CD4-positive, alpha-beta memory T cell (primary cell): ENCODE data around the gene QRFPR. TPM values are rescaled to one million over a fixed set of nuclear protein-coding genes. Genes with fewer than 3 reads are reported as not detected.
"Not testable (repeated sequence)": the region's sequence is repeated elsewhere in the genome, so short reads cannot be mapped to it uniquely, and the experiment has no call there.

Source experiments
- CTCF ChIA-PET: fragments of 350-600 bp; sonication (Branson Sonifier 250); formaldehyde crosslinking; loops from one replicate; lab custom pipeline; 2021; ENCODE audit warnings: inconsistent platforms; ENCODE audit not compliant: partially characterized antibody; lab: Charles Lee
- POLR2A ChIA-PET: fragments of 350-600 bp; sonication (Branson Sonifier 250); formaldehyde crosslinking; loops from one replicate; lab custom pipeline; 2021; ENCODE audit not compliant: partially characterized antibody; lab: Charles Lee
- DNase-seq, 5 donors: peaks; one replicate each; pipeline versions ENCODE4 v3.0.0 to v3.0.0-alpha.2; 2020 to 2022; ENCODE audit warnings: mixed read lengths in 1 of 5
- H3K27ac ChIP-seq: one replicate; pipeline ENCODE4 v1.7.0; 2013; ENCODE audit warnings: low read depth, low read length
- H3K27me3 ChIP-seq: 2 replicates; pipeline ENCODE4 v1.7.0; 2013; ENCODE audit warnings: mild to moderate bottlenecking, low read length, moderate library complexity; ENCODE audit not compliant: insufficient read depth
- H3K36me3 ChIP-seq: 2 replicates; pipeline ENCODE4 v1.7.0; 2013; ENCODE audit warnings: mild to moderate bottlenecking, low read length, moderate library complexity; ENCODE audit not compliant: insufficient read depth
- H3K4me1 ChIP-seq: 2 replicates; pipeline ENCODE4 v1.7.0; 2013; ENCODE audit warnings: mild to moderate bottlenecking, low read length, moderate library complexity; ENCODE audit not compliant: insufficient read depth
- H3K4me3 ChIP-seq, 2 donors: one replicate each; pipeline ENCODE4 v1.7.0; 2013; ENCODE audit warnings: low read length in 2 of 2, mild to moderate bottlenecking in 1 of 2
- H3K9me3 ChIP-seq, 2 donors: one replicate each; pipeline ENCODE4 v1.7.0; 2013; ENCODE audit warnings: low read length in 2 of 2, control low read depth in 1 of 2; ENCODE audit not compliant: control insufficient read depth in 1 of 2
- H3K27ac Mint-ChIP-seq, 7 donors: one replicate each; pipeline ENCODE4 v1.8.0; 2020 to 2021; ENCODE audit warnings: mixed read lengths in 7 of 7, mild to moderate bottlenecking in 6 of 7, inconsistent platforms in 3 of 7, moderate library complexity in 3 of 7
- H3K27me3 Mint-ChIP-seq, 2 donors: one replicate each; pipeline ENCODE4 v1.8.0; 2020 to 2021; ENCODE audit warnings: mixed read lengths in 2 of 2
- H3K36me3 Mint-ChIP-seq, 2 donors: one replicate each; pipeline ENCODE4 v1.8.0; 2020 to 2021; ENCODE audit warnings: mixed read lengths in 2 of 2, inconsistent platforms in 1 of 2, mild to moderate bottlenecking in 1 of 2
- H3K4me1 Mint-ChIP-seq, 4 donors: one replicate each; pipeline ENCODE4 v1.8.0; 2020 to 2021; ENCODE audit warnings: mixed read lengths in 4 of 4, mild to moderate bottlenecking in 1 of 4
- H3K4me3 Mint-ChIP-seq, 8 donors: one replicate each; pipeline ENCODE4 v1.8.0; 2020 to 2021; ENCODE audit warnings: mixed read lengths in 8 of 8, mild to moderate bottlenecking in 7 of 8, moderate library complexity in 6 of 8, inconsistent platforms in 3 of 8
- H3K9me3 Mint-ChIP-seq, 8 donors: one replicate each; pipeline ENCODE4 v1.8.0; 2020 to 2021; ENCODE audit warnings: mixed read lengths in 8 of 8, mild to moderate bottlenecking in 5 of 8, inconsistent platforms in 3 of 8, moderate library complexity in 1 of 8
- intact Hi-C: fragments of 100-400 bp; cut with micrococcal nuclease; formaldehyde crosslinking; loops from one replicate; pipeline ENCODE4 v1.15.1; 2023
- polyA plus RNA-seq, 2 donors: library from polyadenylated mRNA; unstranded; fragments of 300-500 nt; fragmentation: Illumina TruSeq; gene quantifications; one replicate each; pipeline ENCODE4 v1.2.3, GENCODE V29; 2021
- total RNA-seq, 2 experiments: library from RNA; stranded (reverse); gene quantifications; one replicate each; pipeline ENCODE4 v1.2.3, GENCODE V29; 2021

QRFPR gene
- total RNA-seq (not detected), polyA plus RNA-seq (not detected)

DNA sequence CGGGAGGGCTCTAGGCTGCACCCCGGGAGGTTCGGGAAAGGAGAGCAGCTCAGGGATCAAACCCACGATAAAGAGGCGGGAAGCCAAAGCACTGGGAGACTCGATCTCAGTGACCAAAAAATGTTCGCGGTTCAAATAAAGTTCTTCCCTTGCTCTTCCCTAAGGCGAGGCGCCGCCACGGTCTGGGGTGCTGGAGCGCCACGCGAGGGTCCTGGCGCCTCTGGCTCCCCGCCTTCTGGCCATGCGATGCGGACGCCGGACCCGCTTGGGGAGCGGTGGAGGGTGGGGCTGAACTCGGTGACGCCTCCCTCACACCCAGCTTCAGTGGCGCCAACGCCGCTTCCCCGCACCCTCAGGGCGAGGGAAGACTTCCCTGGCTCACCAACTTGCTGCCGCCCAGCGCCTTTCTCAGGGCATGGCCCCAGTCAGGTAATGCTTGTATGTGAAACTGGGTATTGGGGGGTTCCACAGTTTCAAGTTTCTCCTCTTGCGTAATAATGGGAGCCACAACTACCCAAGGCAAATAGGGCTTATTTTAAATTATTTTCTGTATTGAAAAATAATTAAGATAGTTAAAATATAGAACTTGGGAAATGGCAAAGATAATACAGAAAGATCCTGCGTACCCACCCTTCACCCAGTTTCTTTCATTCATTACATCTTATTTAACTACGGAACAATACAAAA, at the start of gene QRFPR:
Gene QRFPR (minus strand): TSS at position 243 of the 687 bp plus-strand sequence. CDS start 371 bp downstream, outside the sequence.
- POLR2A ChIA-PET, result no interaction called here
- H3K36me3 Mint-ChIP-seq, result no peaks in the 10 kb centered on the region
- H3K4me3 Mint-ChIP-seq, result peak within 1 kb of the TSS; percentile 43 to 82 (median 73)
- peaks cover 0 to 4% (median 0%) of the 10 kb centered on the region in 8 donors for H3K9me3 Mint-ChIP-seq
- no peak for DNase-seq
- Histone ChIP-seq H3K4me1 (peaks cover 6% of the 10 kb centered on the region), H3K9me3 (no peaks in the 10 kb centered on the region), H3K27ac (no peak within 1 kb of the TSS), H3K4me3 (no peak within 1 kb of the TSS), H3K27me3 (peaks cover 7% of the 10 kb centered on the region), H3K36me3 (no peaks in the 10 kb centered on the region)
- H3K27ac Mint-ChIP-seq, result no peak within 1 kb of the TSS
- H3K27me3 Mint-ChIP-seq, result peaks cover 49 to 61% of the 10 kb centered on the region in 2 donors
- CTCF ChIA-PET, result no interaction called here
- intact Hi-C loops, result no loop called here
- H3K4me1 Mint-ChIP-seq, result peaks cover 5 to 12% (median 9%) of the 10 kb centered on the region in 4 donors

DNA sequence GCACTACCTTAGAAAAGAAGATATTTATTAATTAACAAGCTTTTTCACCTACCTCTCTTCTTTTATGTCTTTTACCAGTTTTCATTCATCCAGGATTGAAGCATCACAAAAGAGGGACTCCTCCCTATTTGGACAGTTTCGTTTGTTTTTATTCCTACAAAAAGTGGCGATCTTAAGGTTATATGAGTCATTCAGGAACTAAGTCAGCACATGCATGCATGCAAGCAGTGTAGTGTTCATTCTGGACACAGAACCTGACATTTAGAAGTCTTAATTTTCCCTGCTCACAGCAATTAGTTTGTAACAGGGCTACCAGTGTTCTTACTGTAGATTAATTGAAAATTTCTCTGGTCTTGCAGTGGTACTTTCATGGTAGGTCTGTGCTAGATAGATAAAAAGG, 47.9 kb upstream of the QRFPR start:
- Mint-ChIP-seq H3K4me3 (no peak overlapping the region), H3K27ac (no peak overlapping the region), H3K9me3 (peaks cover 0 to 9% (median 3%) of the 10 kb centered on the region in 8 donors), H3K4me1 (no peaks in the 10 kb centered on the region), H3K36me3 (no peaks in the 10 kb centered on the region), H3K27me3 (peaks cover 7 to 14% of the 10 kb centered on the region in 2 donors)
- intact Hi-C loops, result no loop called here
- ChIA-PET CTCF (no interaction called here), POLR2A (no interaction called here)
- DNase-seq, result no peak
- no peaks in the 10 kb centered on the region for H3K36me3 ChIP-seq
- H3K4me3 ChIP-seq, result no peak overlapping the region
- H3K27ac ChIP-seq, result no peak overlapping the region
- H3K9me3 ChIP-seq, result peaks cover 0 to 4% of the 10 kb centered on the region in 2 donors
- H3K27me3 ChIP-seq, result no peaks in the 10 kb centered on the region
- H3K4me1 ChIP-seq, result no peaks in the 10 kb centered on the region

DNA sequence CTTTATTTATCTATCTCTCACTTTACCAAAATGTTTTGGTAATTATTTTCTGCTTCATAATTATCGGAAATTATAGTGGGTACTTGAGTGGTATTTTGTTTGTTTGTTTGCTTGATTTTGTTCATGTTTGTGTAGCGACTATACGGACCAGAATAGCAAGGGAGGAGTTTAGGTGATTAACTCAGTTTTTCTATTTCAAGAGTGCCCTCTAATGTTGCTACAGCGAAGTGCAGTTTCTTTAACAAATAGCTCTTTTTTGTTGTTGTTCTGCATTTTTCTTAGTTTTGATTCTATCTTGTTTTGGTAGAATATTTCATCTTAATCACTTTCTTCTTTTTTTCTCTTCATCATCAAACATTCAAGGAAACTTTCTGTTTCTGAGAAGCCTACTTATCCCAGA, 40.8 kb upstream of the QRFPR start:
- Histone ChIP-seq H3K4me3 (no peak overlapping the region), H3K9me3 (peaks cover 0 to under 1% of the 10 kb centered on the region in 2 donors), H3K36me3 (no peaks in the 10 kb centered on the region), H3K27me3 (no peaks in the 10 kb centered on the region), H3K27ac (no peak overlapping the region), H3K4me1 (no peaks in the 10 kb centered on the region)
- H3K9me3 Mint-ChIP-seq, result peaks cover 0 to 2% (median 0%) of the 10 kb centered on the region in 8 donors
- DNase-seq, result no peak
- H3K4me1 Mint-ChIP-seq, result no peaks in the 10 kb centered on the region
- CTCF ChIA-PET, result no interaction called here
- peaks cover 5 to 15% of the 10 kb centered on the region in 2 donors for H3K27me3 Mint-ChIP-seq
- H3K27ac Mint-ChIP-seq, result no peak overlapping the region
- POLR2A ChIA-PET, result no interaction called here
- intact Hi-C loops, result no loop called here
- no peaks in the 10 kb centered on the region for H3K36me3 Mint-ChIP-seq
- no peak overlapping the region for H3K4me3 Mint-ChIP-seq

DNA sequence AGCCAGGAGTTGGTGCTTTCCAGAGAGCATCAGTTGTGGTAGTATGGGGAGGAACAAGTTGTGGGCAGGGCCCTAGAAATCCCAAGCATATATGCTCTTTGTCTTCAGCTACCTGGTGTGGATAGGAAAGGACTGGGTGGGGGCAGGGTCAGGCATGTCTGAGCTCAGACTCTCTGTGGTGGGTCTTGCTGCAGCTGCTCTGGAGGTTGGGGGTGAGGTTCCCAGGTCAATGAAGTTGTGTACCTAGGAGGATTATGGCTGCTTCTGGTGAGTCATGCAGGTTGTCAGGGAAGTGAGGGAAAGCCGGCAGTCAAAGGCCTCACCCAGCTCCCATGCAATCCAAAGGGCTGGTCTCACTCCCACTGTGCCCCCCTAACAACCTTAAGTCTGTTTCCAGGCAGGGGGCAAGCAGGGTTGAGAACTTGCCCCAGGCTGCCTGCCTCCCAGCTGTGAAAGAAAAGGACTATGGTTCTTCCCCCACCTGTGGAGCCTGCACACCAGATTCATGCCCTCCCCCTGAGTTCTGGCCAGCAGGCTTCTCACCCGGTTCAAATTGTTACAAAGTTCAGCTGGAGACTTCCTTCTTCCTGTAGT, 30.4 kb upstream of the QRFPR start:
- CTCF ChIA-PET, result no interaction called here
- no peaks in the 10 kb centered on the region for H3K9me3 ChIP-seq
- H3K4me3 Mint-ChIP-seq, result no peak overlapping the region
- no peak overlapping the region for H3K27ac Mint-ChIP-seq
- H3K27me3 Mint-ChIP-seq, result peaks cover 10 to 17% of the 10 kb centered on the region in 2 donors
- H3K27me3 ChIP-seq, result no peaks in the 10 kb centered on the region
- H3K36me3 ChIP-seq, result no peaks in the 10 kb centered on the region
- no peaks in the 10 kb centered on the region for H3K4me1 Mint-ChIP-seq
- no peaks in the 10 kb centered on the region for H3K4me1 ChIP-seq
- POLR2A ChIA-PET, result no interaction called here
- H3K9me3 Mint-ChIP-seq, result peaks cover 0 to 6% (median under 1%) of the 10 kb centered on the region in 8 donors
- H3K4me3 ChIP-seq, result no peak overlapping the region
- intact Hi-C loops, result no loop called here
- DNase-seq, result no peak
- H3K27ac ChIP-seq, result no peak overlapping the region
- H3K36me3 Mint-ChIP-seq, result no peaks in the 10 kb centered on the region

- H3K36me3 ChIP-seq, H3K27me3 ChIP-seq, H3K36me3 Mint-ChIP-seq, CTCF ChIA-PET, intact Hi-C loops, H3K4me1 ChIP-seq, H3K4me3 Mint-ChIP-seq, H3K9me3 Mint-ChIP-seq, H3K27ac ChIP-seq, H3K27ac Mint-ChIP-seq, POLR2A ChIA-PET, H3K4me1 Mint-ChIP-seq, H3K4me3 ChIP-seq, H3K9me3 ChIP-seq, DNase-seq: not testable (repeated sequence)
- peaks cover 7 to 14% of the 10 kb centered on the region in 2 donors for H3K27me3 Mint-ChIP-seq
Measured at GRCh38 chr4:121408567-121408966, 27.7 kb upstream of the QRFPR start.

DNA sequence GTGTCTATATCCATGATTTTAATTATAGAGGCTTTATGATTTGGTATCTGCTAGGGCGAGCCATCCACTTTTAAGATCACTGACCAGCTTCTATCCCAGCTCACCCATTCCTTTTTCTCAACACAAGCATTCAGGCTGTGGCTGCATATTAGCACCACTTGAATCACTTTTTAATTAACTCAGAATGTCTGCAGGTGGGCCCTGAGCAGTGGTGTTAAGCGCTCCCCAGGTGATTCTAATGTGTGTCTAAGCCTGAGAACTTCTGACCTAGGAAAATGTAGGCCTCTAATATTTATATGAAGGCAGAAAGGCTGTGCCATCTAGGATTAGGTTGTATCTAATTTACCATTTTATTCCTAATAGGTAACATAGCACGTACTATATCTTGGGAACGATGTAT, 19.8 kb upstream of the QRFPR start:
- POLR2A ChIA-PET, result no interaction called here

DNA sequence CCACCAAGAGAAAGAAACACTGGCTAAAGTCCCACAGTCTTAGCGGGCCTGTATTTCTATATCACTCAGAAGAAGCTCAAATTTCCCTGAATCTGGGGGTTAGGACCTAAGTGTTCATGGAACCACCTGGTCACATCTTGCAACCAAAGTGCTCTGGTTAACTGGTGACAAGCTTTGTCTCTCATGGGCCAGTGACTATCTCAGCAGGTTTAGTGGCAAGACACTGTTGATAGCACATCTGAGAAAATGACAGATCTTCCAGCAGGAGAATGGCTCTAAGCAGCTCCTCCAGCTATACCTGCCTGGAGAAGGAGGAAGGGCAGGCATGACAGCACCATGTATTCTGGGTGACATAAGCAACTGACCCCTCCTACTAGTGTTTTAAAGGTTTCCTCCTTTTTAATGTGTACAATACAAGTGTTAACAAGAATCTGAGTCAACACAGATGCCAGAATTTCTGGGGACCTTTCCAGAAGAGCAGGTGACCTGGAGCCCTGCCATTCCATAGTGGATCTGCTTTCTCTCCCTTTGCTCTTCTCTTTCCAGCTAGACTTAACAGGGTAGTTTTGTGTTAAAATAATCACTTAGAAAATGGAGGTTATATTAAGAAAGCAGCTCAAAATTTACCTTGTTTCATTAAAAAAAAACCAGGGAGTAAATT, 17.3 kb upstream of the QRFPR start:
- H3K9me3 Mint-ChIP-seq, result no peaks in the 10 kb centered on the region
- H3K27ac ChIP-seq, result no peak overlapping the region
- intact Hi-C loops, result no loop called here
- no peak for DNase-seq
- no peaks in the 10 kb centered on the region for H3K9me3 ChIP-seq
- ChIA-PET CTCF (interaction anchor here (1.6 kb wide), 1 partner anchor 12 kb away, joined by 3 read pairs; no protein-coding TSS in a partner anchor), POLR2A (no interaction called here)
- H3K27me3 Mint-ChIP-seq, result peaks cover 2 to 5% of the 10 kb centered on the region in 2 donors
- no peak overlapping the region for H3K27ac Mint-ChIP-seq
- H3K4me3 ChIP-seq, result no peak overlapping the region
- H3K4me1 ChIP-seq, result no peaks in the 10 kb centered on the region
- no peaks in the 10 kb centered on the region for H3K36me3 Mint-ChIP-seq
- no peaks in the 10 kb centered on the region for H3K36me3 ChIP-seq
- no peaks in the 10 kb centered on the region for H3K27me3 ChIP-seq
- no peak overlapping the region for H3K4me3 Mint-ChIP-seq
- H3K4me1 Mint-ChIP-seq, result no peaks in the 10 kb centered on the region

More for the DNA sequence above, 19.8 kb upstream of the QRFPR start:
- no peak overlapping the region for H3K4me3 ChIP-seq
- no peak for DNase-seq
- intact Hi-C loops, result no loop called here
- no peak overlapping the region for H3K27ac Mint-ChIP-seq
- no peaks in the 10 kb centered on the region for H3K4me1 Mint-ChIP-seq
- no peaks in the 10 kb centered on the region for H3K9me3 ChIP-seq
- no peaks in the 10 kb centered on the region for H3K27me3 ChIP-seq
- peaks cover 0 to 3% of the 10 kb centered on the region in 2 donors for H3K27me3 Mint-ChIP-seq
- H3K36me3 ChIP-seq, result no peaks in the 10 kb centered on the region
- H3K4me1 ChIP-seq, result no peaks in the 10 kb centered on the region
- H3K4me3 Mint-ChIP-seq, result no peak overlapping the region
- H3K27ac ChIP-seq, result no peak overlapping the region
- no peaks in the 10 kb centered on the region for H3K36me3 Mint-ChIP-seq
- no peaks in the 10 kb centered on the region for H3K9me3 Mint-ChIP-seq
- CTCF ChIA-PET, result interaction anchor here (2.2 kb wide), 1 partner anchor 30 kb away, joined by 5 read pairs; no protein-coding TSS in a partner anchor
